Activated CD4-positive, alpha-beta T cell treated with anti-CD3 and anti-CD28 coated beads, Interleukin-2, amount 50 U/mL, for 24 hours (primary cell): Measurements from ENCODE around the gene CACUL1.
A peak's percentile ranks its signal among the peaks of the same experiment; 100 is the strongest.
"Not testable (repeated sequence)": the region's sequence is repeated elsewhere in the genome, so short reads cannot be mapped to it uniquely, and the experiment has no call there.

Experiments used
- DNase-seq, 2 donors: peaks; one replicate each; pipeline ENCODE4 v3.0.0-alpha.2; 2020; ENCODE audit warnings: low read depth in 1 of 2, low spot score in 1 of 2

The CACUL1 gene

GRCh38 chr10:118769898-118770600 is 15.3 kb upstream of the CACUL1 start:
- DNase-seq = no peak

DNA sequence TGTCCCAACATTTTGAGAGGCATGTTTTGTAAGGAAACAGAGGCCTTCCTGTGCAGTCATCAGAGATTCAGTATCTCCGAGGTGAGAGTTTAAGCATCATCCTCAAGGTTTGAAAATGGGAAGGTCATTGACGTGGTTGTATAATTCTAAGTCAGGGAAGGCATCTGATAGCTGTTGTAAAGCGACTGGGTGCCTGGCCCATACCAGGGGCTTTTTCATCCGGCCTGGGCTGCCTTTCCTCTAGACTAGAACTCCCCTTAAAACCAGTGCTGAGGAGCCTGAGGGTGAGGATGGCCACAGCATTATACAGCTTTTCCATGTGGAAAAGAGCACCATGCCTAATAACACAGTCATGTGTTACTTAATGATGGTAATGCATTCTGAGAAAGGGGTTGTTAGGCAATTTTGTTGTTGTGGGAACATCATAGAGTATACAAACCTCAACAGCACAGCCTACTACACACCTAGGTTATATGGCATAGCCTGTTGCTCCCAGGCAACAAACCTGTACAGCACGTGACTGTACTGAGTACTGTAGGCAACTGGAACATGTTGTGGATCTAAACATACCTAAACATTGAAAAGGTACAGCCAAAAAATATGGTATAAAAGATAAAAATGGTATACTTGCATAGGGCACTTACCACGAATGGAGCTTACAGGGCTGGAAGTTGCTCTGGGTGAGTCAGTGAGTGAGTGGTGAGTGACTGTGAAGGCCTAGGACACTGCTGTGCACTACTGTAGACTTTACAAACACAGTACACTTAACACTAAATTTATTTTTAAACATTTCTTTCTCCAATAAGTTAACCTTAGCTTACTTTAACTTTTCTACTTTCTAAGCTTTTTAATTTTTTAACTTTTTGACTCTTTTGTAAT is 13.5 kb upstream of the CACUL1 start:
- DNase-seq = no peak

- no peak for DNase-seq
These were observed 12.7 kb upstream of the CACUL1 start for GRCh38 chr10:118767297-118768040.

GRCh38 chr10:118764195-118764594 is 9.4 kb upstream of the CACUL1 start:
- DNase-seq = no peak

- no peak for DNase-seq
These were observed 8.6 kb upstream of the CACUL1 start for GRCh38 chr10:118763202-118763988.

GRCh38 chr10:118760265-118760664 is 5.5 kb upstream of the CACUL1 start:
- no peak for DNase-seq

- no peak for DNase-seq
These were observed 3.7 kb upstream of the CACUL1 start for GRCh38 chr10:118758449-118758848.

DNA sequence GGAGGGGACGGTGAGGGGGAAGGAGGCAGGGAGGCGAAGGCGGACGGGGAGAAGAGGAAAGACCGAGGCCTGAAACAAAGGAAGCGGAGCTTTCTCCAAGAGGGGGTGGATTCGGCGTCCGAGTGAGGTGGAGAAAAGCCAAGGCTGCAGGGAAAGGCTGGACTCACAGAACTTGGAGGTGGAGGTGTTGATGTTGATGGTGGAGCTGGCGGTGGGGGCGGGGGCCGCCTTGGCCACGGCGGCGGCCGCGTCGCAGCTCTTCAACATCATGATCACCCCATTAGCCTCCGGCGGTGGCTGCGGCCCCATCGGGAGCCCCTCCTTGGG is 578 bp downstream of the CACUL1 start:
- DNase-seq = peak in 1 of 2 donors; percentile 5

DNA sequence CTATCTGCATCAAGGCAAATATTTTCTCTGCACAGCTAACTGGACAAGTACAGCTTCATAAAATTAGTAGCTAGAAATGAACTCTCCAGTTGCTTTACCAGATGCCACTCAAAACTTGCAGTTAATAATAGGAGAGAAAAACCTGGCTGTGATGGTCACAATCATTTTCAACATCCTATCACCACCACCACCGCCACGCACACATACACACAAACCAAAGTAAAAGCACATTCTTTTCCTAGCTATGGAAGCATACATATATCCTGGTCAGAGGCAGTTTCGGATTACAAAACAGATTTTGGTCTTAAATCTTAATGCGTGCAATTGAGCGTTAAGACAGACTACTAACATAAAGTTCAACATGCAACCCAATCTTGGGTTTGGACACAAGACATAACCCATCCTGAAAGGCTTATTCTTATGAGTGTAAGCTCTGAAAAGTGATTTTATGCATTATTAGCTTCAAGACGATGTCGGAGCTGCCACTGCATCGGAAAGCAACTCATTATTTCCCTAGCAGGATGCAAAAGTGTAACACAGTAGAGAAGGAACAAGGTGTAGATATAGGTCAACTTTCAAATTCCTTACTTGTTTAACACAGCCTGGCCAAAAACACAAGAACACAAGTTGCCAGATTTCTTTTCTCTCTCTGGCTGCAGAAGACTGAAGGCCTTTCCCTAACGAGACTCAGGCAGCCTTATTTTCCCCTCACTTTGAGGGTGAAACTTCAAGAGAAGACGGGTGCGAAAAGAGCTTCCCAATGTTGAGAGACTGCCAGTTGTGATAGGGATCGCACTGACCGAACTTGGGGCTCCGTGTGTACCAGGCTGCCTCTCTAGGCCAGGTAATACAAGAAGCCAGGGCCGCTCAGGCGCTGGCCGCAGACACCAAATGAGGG is 1.2 kb downstream of the CACUL1 start:
- peak in 1 of 2 donors; percentile 7 for DNase-seq

DNA sequence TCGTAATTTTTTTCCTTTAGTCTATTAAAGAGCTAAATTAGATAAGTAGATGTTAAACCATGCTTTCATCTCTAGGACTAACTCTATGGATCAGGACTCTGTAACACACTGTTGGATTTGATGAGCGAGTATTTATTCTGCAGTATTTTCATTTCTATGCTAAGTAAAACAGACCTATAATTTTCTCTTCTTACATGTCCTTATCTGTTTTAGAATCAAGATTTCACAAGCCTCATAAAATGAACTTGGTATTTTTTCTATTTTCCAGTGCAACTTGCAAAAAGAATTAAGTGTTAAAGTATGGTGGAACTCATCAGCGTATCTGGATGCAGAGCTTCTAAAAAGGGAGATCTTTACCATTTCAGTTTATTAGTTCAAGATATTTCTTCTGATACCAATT is 2.4 kb downstream of the CACUL1 start:
- no peak for DNase-seq

DNA sequence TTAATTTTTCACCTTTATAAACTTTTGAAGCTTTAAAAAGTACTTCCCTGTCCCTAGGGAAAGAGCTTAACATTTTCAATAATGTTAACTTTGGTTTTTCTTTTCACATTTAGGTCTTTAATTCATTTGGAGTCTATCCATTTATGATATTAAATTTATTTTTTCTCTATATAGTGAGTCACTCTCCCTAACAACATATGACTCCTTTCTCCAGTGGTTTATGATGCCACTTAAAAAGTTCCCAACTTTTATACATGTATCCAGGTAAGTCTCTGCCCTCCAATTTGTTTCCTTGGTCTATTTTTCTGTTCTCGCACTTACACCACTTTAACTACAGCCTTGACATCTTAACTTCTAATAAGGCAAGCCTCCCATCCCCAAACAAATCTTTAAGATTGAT is 3.5 kb downstream of the CACUL1 start:
- no peak for DNase-seq

DNA sequence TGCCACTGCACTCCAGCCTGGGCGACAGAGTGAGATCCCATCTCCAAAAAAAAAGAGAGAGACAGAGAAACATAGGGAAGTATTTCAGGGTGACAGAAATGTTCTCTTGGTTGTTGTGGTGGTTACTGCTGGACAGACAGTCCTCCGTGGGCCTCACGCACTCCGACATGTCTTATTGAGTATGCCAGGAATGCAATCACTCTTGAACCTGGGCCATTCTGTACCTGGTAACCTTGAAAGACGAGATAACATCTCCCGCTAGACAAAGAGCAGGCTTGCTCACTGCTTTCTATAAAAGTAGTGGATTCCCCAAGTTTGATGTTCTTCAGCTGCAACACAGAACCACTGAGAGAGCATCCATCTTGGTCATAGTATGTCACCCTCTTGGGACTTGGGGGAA is 6.7 kb downstream of the CACUL1 start:
- no peak for DNase-seq

DNA sequence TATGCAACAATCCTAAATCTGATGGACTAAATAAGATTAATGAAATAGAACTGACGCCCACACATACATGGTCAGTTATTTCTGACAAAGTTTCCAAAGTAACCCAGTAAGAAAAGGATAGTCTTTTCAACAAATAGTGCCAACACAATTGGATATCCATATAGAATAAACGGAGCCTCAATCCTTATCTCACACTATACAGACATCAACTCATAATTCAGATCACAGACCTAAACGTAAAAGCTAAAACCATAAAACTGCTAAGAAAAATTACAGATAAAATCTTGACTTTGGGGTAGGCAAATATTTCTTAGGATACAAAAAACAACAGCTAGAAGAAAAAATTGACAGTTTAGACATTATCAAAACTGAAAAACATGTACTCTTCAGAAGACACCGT is 8.5 kb downstream of the CACUL1 start:
- DNase-seq = no peak

DNA sequence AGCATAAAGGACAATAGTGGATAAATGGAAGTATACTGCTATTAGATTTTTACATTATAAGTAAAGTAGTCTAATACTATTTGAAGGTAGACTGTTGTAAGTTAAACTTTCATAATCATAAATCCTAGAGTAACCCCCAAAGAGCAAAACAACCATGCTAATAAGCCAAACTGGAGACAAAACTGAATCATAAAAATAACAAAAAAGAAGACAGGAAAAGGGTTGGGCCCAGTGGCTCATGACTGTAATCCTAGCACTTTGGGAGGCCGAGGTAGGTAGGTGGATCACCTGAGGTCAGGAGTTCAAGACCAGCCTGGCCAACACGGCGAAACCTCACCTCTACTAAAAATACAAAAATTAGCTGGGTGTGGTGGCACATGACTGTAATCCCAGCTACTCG is 9.7 kb downstream of the CACUL1 start:
- no peak for DNase-seq

DNA sequence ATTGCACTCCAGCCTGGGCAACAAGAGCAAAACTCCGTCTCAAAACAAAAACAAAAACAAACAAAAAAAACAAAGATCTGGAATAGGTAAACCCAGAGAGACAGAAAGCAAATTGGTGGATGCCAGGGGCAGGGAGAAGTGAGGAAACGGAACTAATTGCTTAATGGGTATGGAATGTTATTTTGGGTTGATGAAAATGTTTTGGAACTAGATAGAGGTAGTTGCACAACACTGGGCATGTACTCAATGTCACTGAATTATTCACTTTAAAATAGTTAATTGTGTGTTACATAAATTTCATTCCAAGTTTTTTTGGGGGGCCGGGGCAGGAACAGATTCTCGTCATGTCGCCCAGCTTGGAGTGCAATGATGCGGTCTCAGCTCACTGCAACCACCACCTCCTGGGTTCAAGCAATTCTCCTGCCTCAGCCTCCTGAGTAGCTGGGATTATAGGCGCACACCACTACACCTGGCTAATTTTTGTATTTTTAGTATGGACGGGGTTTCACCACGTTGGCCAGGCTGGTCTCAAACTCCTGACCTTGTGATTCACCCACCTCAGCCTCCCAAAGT is 10.3 kb downstream of the CACUL1 start:
- not testable (repeated sequence) for DNase-seq

DNA sequence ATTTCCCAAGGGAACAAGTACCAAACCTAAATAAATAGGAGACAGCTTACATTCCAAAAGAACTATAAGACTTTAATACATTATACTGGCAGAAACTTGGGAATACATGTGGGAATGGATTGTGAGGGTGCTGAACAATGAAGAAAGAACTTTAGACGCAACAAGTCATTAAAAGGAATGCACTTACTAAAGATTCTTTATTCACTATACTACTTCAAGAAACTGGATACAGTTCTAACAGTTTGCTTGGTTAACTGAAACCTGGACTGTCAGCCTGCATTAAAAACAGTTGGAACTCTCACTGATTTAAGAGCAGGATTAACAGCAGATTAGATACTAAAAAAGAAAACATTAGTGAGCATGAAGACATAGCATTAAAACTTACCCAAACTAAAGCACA is 12.0 kb downstream of the CACUL1 start:
- no peak for DNase-seq

GRCh38 chr10:118742032-118742431 is 12.7 kb downstream of the CACUL1 start:
- no peak for DNase-seq

DNA sequence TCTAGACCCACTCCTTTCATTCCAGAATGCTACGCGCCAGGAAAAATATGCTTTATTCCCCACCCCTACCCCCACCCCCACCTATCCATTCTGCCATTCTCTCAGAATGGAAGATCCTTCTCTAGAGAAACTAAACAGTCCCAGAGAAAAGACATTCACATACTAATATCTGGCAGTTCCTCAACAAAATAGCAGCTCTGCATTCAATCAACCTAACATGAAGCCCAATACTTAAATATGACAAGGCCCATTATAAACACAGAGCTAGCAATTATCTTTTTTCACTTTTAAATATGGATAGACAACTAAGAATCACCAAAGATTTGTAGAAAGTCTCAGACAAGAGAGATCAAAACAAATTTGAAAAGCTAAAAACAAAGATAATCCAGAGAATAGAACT is 16.4 kb downstream of the CACUL1 start:
- DNase-seq = no peak

DNA sequence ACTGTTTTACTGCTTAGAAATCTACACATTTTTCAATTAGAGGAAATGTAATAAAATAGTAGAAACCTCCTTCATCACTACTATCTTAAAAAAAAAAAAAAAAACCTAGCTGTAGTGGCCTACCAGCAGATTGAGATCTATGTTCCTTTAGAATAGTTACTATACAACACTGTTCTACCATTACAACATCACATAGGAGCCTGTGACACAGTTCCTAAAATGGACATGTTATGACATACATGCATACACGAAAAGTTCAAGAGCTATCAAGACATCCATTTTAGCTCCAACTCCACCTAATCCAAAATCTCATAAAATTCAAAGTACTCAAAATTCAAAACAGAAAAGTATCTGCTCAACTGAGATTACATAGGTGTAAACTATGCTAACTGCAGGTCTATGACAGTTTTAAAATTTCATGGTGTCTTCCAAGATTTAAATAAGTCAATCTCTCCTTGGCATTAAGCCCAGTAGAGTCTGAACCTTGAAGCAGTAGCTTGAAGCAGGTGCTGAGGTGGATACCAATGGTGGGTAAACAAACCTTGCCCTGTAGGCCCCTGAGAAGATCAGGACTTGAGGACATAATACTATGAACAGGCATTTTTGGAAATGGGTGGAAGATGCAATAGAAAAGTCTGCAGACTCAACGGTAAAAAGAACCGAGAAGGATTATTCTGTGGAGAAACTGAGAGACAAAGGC is 17.0 kb downstream of the CACUL1 start:
- no peak for DNase-seq
